GM21390 (cell line): ENCODE results near the gene DENND5B.
"Not testable (repeated sequence)": the region's sequence is repeated elsewhere in the genome, so short reads cannot be mapped to it uniquely, and the experiment has no call there.

Experiments used
- ATAC-seq: cut with Tn5 transposase; IDR thresholded peaks from one replicate; pipeline ENCODE4 v1.9.1; 2021; ENCODE audit not compliant: unreplicated experiment

Gene DENND5B

DNA sequence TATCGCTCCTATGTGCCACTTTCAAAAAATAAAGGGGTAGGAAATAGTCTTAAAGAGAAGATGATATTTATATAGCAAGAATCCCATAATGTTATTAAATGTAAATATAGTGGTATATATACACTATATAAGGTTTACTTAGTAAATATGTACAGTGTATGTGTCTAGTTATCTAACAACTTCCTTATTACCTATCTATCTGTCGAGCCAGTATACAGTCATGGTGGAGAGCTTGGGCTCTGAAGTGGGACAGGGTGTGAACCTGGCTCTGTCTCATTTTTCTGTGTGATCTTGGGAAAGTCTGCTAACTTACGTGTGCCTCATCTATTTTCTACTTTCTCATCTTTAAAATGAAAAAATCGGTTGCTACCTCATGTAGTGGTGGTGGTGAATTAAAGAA lies 202.2 kb downstream of the DENND5B start:
- no peak for ATAC-seq

DNA sequence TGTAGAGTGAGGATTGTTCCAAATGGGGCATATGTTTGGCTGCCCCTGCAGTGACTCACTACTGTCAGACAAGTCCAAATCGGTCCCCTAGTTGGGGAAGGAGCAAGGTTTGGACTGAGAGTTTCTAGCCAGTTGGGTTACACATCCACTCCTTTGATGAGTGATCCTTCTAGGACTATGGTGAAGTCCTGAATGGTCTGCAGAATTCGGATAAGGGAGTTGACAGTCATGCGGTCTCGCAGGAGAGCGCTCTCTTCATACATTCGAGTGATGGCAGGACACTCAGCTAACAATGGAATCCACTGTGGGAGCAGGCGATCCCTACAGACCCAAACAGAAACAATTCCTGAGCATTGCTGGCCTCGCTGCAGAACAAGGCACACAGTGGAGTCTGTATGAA lies 203.5 kb downstream of the DENND5B start:
- ATAC-seq = no peak

DNA sequence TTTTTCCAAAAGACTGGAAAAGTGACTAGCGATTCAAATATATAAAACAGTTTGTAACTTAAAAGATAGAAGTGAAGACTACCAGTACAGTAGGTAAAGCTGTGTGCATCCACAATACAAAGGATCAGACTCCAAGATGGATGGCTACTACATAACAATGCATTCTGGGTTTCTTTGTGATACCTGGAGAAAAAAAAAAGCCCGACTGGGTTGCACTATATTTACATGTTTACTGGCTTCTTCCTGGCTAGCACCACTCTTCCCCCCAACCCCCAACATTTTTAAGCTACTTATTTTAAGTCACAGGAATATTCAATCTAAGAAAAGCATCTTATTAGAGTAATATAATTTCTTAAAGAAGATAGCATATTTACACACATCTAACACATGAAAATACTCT lies 203.9 kb downstream of the DENND5B start:
- no peak for ATAC-seq

DNA sequence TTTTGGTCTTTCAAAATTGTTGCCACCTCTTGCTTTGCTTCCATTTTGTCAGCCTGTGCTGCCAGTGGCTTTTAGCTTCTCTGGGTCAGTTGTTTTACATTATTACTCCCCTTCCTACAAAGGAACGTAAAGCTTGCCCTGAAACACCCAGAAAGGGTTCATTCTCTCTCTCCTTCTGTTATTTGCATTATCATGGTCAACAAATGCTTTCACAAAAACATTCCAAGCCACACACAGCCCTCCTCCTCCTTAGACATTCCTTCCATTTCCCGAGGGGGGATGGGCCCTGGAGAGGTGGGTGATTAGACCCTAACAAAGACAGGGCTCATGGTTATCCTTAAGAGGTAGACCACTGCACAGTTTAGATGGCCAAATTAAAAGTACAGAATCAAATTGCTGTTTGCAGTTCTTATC lies 204.6 kb downstream of the DENND5B start:
- ATAC-seq = no peak

DNA sequence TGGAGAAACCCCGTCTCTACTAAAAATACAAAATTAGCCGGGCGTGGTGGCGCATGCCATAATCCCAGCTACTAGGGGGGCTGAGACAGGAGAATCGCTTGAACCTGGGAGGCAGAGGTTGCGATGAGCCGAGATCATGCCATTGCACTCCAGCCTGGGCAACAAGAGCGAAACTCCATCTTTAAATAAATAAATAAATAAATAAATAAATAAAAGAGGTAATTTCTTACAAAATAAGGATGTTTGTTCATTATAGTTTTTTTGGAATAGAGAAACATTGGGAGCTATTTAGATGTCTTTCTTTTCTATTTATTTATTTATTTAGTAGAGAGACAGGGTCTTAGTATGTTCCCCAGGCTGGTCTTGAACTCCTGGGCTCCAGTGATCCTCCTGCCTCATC lies 213.7 kb downstream of the DENND5B start:
- ATAC-seq = not testable (repeated sequence)

DNA sequence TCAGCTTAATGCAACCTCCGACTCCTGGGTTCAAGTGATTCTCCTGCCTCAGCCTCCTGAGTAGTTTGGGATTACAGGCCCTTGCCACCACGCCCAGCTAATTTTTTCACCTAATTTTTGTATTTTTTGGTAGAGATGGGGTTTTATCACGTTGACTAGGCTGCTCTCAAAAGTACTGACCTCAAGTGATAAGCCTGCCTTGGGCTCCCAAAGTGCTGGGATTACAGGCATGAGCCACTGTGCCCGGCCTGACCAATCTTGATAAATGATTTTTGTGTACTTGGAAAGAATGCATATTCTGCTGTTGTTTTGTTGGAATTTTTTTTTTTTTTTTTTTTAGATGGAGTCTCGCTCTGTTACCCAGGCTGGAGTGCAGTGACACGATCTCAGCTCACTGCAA lies 215.5 kb downstream of the DENND5B start:
- ATAC-seq = not testable (repeated sequence)

DNA sequence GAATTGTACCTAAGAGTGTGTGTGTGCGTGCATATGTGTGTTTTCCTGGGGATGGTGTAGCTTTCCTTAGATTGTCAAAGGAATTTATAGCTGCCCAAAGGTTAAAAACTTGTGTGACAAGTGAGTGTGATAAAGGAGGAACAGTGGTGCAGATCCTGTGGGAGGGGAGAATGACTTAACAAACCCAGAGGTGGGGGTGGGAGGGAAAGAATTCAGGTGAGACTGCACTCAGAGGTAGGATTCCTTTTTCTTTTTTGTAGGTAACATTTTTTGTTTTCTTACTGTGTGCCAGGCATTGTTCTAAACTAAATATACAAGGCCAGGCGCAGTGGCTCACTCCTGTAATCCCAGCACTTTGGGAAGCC lies 219.7 kb downstream of the DENND5B start:
- ATAC-seq = no peak

DNA sequence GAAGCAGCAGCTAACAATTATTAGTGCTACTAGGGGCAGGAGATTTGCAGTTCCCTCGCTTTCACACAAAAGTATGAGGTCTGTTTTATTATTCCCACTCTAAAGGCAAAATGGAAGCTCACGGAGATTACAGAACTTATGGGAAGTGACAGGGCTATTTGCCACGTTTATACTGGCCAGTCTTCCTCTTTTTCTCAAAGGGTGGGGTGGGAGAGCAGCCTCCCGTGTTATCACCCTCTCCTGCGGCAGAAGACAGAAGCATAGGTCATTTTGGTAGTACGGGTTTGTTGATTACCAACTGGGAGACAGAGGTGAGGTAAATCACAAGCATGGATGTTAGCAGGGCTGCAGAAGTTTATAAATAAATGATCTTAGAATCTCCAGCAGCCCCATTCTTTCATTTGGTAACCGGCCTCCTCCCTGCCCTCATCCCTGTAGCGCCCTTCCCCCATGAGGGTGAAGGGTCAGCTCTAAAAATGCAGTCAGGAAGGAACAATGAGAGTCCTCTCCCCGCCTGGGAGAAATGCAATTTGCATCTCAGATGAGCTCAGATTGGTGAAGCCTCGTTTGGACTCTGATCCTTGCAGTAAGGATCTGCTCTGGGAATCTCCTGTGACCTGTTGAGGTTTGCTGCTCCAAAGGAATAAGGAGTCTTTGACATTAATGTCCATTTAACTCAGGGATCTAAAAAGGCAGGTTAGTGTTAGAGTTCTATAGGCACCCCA lies 220.2 kb downstream of the DENND5B start:
- ATAC-seq = no peak

DNA sequence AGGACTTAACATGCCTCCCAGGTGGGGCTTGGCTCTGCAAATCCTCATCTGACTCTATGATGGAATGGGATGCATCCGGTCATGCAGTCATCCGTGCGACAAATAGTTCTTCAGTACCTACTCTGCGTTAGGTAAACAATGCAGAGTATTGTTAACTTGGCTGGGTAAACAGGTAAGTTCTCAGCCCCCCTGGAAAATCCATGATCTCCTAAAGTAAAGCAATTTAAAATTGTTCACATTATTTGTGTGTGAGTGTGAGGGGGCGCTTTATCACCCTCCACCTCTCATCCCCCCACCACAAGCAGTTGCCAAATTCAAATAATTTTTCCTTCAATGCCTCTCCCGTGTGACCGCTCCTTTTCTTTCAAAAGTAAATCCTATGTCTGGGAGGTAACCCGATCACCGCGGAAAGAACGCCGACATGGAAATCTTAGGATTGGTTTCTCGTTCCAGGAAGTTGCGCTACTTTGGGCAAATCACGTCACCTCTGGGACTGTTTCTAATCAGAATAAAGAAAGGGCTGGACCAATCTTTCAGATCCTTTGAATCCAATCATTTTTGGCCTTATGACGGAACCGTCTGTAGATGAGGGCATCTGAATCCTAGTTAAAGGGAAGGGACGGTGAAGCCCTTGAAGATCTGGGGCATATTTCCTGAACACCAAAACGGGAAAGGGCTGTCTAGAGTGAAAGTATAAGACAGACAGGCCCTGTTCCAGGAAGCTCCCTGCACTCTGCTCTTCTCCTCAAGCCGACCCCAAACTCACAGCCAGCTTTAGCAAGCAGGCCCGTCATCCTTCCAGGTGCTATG lies 221.0 kb downstream of the DENND5B start:
- ATAC-seq = no peak

DNA sequence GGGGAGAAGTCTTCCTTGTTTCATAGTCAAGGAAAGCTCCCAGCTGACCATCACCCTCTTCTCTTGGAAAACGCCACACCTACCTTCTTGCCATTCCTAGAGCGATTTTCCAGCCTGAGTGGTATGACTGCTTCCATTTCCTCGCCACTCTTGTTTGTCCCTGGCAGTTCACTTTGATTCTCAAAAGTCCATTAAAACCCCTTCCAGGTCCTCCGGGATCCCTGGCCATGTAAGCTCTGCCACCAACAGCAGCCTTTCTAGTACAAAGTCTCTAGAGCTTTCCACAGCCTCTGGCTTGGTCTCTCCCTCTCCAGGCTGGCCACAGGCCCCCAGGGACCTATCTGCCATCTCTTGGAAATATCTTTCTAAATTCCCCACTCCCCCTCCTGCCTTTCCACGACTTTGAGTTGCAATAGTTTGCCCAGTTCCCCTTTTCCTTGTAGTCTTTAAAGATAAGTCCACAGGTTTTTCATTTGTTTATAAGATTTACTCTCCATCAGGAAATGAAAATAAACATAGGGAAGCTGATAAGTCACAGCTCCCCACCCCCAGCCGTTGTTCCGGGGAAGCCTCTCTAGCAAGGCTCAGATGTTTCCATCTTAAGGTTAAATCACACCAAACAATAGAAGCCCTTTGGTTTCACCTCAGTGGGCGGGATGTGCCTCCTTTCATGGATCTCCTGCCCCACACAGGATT lies 222.1 kb downstream of the DENND5B start:
- no peak for ATAC-seq

DNA sequence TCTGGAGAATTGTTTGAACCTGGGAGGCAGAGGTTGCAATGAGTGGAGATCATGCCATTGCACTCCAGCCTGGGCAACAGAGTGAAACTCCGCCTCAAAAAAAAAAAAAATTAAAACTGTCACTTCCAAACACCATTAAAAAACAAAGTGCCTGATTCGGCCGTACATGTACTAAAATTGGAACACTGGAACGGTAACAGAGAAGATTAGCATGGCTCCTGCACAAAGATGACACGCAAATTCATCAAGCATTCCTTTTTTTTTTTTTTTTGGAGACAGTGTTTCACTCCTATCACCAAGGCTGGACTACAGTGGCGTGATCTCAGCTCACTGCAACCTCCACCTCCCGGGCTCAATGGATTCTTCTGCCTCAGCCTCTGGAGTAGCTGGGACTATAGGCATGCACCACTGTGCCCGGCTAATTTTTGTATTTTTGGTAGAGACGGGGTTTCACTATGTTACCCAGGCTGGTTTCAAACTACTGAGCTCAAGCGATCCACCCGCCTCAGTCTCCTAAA lies 224.8 kb downstream of the DENND5B start:
- no peak for ATAC-seq

DNA sequence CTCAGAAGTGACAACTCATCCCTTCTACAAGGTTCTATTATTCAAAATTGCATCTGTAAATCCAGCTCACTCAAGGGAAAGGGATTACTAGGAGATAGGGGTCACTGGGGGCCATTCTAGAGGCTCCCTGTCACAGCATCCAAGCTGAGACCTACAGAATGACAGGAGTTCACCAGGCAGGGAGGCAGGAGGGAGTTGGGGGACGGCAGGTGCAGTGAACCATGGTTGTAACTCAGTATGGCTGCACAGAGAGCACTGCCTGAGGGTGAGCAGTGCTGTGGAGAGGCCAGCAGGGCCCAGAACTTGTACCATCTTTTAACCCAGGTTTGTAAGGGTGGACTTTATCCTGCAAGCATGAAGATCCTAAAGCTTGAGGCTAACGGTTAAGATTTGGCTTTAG lies 227.1 kb downstream of the DENND5B start:
- no peak for ATAC-seq

DNA sequence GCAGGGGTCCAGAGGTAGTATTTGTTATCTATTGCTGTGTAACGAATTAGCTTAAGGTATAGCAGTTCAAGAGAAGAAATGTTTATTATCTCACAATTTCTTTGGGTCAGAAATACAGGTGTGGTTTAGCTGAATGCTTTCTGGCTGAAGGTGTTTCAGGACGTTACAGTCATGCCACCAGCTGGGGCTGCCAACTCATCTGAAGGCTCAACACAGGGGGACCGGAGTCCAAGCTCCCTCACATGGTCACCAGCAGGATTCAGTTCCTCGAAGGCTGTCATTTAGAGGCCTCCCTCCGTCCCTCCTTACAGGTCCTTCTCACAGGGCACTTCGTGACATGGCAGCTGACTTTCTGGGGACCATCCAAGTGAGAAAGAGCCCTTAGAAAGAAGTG lies 227.5 kb downstream of the DENND5B start:
- ATAC-seq = no peak

DNA sequence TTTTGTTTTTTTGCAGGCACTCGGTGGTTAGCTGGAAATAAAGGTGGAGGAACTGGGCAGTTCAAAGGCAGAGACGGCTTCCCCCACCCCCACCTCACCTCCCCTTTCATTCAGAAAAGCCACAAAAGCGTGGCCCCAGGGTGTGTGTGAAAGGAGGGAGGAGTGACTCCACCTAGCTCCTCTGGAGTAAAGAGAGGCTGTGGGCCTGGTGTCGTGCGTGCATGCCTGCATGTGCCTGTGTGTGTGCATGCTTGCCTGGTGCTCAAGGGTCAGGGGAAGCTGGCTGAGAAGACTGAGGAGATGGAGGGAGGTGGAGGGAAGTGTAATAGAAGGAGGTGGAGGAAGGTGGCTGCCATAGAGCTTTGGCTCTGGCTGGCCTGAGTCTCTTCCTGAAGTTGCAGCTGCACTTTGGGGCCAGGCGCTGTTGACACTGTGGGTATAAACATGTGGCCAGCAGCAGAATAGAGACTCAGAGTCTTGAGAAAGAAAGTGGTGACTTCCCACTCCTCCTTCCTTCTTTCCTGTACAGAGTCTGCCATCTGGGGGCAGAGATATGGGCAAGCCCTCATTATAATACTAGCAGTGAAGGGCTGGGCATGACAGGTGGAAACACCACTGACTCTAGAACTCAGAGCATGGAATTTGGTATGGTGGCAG lies 228.0 kb downstream of the DENND5B start:
- ATAC-seq = peak; percentile 81

DNA sequence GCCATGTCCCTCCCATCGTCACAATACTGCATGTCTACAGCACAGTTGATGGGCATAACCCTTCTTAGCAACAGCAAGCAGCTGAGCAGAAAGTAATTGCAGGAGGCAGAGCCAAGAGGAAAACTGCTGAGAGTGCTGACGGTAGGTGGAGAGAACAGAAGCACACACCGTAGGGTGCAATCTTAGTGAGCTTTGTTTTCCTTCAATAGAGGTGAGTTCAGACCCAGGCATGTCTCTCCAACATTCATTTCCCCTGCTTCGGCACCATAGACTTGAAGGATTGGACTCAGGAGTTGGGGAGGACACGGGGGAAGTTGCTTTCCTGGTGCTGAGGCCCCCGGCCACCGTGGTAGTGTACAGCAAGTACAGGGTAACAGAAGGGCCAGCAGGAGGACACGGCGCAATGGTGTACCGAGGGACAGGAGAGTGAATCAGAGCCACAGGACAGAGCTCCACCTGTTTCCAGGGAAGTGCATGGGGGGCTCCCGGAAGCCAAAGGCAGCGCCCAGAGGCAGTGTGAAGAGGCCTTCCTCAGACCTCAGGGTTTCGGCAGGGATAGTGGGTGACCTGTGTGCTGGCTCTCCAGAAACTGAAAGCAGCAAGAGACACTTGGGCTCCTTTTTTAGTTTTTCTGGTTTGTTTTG lies 228.7 kb downstream of the DENND5B start:
- peak; percentile 45 for ATAC-seq

DNA sequence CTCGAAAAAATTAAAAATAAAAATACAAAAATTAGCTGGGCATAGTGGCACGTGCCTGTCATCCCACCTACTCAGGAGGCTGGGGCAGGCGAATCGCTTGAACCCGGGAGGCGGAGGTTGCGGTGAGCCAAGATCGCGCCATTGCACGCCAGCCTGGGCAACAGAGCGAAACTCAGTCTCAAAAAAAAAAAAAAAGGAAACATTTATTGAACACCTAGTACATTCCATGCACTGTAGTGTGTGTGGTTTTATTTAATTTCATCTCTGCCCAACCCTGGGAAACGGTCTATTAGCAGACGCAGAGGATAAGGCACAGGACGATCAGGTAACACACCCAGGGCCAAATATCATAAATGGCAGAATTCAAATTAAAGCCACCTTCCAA lies 229.2 kb downstream of the DENND5B start:
- no peak for ATAC-seq

DNA sequence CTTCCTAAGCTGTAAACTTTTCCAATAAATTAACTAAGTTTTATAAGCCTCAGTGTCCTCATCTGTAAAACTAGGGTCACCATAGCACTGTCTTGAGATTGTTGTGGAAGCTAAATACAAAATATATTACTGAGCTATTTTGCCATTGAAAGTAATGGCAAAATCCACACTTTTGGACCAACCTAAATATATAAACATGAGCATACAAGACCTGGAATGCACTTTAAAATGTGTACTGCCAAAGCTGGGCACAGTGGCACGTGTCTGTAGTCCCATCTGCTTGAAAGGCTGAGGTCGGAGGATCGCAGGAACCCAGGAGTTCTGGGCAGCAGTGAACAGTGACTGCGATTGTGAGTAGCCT lies 235.2 kb downstream of the DENND5B start:
- ATAC-seq = no peak

DNA sequence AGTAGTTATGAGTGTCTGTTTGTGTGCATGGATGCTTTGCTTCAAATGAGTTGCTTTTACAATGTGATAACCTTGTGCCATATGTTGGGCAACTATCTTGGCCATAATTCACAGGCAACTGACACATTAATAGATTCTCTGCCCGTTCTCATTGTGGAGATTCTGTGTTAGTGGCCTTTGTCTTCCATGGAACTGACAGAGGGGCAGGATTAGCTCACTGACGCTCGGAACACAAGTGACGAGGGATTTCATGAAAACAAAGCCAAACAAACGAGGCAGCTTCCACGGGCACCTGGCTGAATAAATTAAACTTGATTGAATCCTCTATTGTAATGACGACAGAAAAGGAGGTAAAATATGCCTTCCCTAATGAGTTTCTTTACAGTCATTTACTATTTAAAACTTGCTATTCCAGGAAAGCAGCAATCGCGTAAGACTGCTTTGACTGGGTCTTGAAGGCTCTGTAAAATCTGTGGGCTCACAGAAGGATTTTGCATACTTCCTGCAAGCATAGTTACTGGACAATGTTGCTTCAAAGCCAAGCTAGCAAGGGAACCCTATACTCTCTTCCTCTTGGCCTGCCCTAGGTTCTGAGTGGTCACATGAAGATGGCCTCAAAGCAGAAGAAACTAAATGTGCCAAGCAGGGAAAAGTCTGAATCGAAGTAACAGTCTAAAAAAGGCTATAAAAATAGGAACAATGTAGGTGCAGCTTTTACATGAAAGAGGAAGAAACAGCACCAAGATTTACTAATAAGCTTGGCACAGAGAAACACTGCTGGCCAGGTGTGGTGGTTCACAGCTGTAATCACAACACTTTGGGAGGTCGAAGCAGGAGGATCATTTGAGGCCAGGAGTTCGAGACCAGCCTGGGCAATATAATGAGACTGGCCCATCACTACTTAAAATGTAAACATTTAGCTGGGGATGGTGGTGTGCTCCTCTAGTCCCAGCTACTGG lies 236.9 kb downstream of the DENND5B start:
- ATAC-seq = no peak

DNA sequence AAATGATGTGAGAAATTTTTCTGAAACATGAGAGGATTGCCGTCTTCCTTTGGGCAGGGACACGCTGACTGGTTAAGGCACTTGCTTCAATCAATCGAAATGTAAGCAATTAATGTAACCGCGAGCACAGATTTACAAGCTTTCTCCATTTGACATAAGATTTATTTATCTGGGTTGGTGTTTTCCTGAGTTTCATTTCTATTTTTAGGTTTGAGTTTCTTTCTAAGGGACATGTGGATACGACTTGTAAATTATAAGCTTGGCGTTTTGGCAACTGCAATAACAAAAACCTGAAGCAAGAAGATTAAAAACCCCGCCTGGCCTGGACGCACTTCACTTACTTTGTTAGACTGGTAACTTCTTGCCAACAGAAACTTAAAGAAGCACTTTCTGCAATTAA lies 244.7 kb downstream of the DENND5B start:
- ATAC-seq = no peak

DNA sequence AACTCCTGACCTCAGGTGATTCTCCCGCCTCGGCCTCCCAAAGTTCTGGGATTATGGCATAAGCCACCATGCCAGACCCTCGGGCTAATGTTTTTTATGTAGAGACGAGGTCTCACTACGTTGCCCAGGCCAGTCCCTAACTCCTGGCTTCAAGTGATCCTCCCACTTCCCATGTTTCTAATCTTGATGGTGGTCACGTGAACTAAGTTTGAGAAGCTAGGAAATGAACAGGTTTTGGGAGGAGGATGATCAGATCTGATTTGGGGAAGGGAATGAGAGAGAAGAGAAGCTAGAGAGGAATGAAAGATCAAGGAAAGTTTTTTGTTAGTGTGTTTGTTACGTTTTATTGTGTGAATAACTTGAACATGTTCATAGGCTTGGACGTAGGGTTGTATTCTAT lies 247.8 kb downstream of the DENND5B start:
- ATAC-seq = no peak
